ENCODE measurements around the gene CDK1.
A peak's percentile ranks its signal among the peaks of the same experiment; 100 is the strongest.

Gene CDK1

DNA sequence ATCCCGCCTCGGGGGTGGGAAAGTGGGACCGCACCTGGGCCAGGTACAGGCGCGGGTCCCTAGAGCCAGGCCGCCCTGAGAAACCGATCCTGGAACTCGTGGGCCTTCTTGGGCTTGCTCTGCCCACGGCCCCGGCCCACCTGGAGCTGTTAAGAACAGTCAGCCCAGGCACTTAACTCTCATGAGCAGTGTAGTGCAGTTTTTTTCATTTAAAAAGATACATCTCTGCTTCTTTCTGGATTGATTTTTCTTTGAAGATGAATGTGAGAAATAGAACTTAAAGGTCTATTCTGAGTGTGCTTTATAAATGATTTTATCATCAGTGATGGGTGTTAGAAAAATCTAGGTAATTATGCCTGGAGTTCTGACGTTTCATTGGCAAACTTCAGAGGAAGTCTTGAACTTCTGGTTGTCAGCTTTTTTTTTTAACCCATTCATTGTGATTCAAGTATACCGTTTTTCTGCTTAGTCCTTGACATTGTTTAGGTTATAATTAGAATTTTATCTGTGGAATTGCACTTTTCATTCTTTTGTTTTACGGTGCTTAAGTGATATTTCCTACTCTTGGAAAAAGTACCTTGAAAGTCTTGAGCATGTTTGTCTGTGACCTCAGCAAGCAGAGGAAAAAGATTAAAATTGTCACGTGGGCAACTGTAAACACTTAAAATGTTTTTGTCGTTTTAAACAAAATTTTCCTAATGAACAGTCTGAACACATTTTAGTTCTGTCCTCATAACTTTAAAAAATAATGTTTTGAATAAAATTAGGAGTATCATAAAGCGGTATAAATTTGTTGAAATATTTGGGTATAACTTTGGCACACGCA is 906 bp downstream of the CDK1 start:
- DNase-seq (ENCODE audit: low read depth) = no peak

DNA sequence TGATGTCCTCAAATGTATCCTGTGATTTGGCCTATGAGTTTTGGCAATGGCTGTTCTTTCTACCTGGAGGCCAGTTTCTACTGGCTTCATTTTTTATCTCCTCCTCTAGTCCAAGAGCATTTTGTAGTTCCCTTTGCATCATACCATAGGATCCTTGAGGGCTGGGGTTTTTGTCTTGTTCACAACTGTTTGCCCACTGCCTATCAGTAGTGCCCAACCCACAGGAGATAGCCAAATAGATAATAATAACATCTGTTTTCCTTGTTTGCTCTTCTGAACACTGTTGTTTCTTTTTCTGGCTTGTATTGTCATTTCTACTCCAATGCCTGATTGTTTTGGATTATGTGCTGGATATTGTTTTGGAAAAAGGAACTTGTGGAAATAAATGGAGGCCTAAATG is 3.4 kb downstream of the CDK1 start:
- peak; percentile 43 for DNase-seq (ENCODE audit: low read depth)

DNA sequence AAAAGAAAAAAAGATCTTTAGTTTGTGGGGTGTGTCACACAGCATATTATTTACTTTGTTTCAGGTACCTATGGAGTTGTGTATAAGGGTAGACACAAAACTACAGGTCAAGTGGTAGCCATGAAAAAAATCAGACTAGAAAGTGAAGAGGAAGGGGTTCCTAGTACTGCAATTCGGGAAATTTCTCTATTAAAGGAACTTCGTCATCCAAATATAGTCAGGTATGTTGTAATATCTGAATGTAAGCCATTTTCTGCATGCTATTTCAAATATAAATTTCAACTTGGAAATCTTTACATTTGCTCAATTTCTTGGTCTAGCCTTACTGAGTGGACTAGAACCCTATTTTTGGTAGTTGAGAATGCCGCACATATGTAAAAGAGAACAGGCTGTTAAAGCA is 6.4 kb downstream of the CDK1 start:
- no peak for DNase-seq (ENCODE audit: low read depth)

DNA sequence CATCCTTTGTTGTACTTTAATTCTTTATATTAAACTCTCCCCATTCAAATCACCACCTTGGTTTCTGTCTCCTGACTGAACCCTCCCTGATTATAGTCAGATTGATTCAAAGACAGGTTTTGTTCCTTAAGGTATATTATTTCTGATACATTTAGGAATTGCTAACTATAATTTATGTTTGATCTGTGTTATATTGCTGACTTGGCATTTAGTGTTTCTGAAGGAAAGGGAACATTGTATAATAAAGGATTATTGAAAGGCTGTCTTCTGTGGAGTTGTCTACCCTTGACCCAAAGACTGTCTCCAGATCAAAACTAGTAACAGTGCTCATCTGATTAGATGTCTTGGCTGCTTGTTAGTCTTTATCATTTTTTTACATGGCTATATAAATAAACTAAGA is 10.3 kb downstream of the CDK1 start:
- no peak for DNase-seq (ENCODE audit: low read depth)

DNA sequence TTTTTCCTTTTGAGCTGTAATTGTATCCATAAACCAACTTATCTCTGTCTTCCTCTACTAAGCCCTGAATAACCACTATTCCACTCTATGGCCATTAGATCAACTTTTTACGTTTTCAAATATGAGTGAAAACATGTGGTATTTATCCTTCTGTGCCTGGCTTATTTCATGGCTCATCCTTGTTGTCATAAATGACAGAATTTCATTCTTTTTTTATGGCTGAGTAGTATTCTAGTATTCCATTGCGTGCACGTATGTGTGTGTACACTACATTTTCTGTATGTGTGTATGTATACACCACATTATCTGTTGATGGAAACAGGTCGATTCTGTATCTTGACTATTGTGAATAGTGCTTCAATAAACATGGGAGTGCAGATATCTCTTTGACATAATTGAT is 11.1 kb downstream of the CDK1 start:
- no peak for DNase-seq (ENCODE audit: low read depth)

DNA sequence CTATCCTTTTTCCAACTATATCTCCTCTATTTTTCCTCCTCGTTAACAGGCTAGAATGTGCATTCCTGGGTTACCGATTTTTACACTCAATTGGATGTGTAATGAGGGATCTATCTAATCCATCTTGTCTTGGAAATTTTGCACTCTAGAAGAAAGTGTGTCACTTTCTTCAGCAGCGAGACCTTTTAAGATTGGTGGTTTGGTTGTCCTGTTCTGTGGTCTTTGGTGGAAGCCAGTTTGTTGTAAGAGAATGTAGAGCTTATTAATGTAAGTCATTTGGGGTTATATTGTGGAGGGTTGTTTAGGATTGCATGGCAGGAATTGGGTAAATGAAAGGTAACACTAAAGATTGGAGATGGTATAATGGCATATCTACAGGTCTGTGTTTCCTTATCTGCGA is 16.7 kb downstream of the CDK1 start:
- DNase-seq (ENCODE audit: low read depth) = no peak

DNA sequence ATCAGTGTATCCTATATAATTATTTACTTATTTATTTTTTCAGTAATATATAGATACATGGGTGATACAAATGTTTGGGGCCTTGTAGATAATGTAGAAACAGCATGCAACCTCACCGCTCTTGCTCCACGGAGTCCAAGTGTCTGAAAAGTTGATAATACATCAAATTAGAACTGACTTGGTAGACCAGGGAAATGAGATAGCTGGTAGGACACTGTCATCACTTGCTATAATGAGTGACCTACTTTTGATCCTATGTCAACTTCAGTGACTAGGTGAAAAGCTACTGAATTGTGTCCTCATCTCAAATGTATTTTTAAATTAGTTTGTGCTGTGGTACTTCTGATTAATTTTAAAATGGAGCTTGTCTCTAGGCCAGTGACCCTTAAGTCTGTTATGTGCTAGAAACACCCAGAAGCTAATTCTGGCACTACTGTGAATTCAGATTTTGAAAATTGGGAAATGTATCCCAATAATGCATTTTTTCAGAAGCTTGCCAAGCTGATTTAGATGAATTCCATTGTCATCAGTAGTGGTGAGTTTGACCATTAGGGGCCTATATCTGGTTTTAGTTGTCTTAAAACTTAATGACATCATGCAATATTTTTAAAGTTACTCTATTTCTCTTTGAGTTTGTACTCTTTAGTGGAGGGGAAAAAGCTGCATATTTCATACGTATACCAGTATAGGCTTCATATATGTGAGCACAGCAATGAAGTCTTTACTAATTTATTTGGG is 17.4 kb downstream of the CDK1 start:
- DNase-seq (ENCODE audit: low read depth) = no peak

DNA sequence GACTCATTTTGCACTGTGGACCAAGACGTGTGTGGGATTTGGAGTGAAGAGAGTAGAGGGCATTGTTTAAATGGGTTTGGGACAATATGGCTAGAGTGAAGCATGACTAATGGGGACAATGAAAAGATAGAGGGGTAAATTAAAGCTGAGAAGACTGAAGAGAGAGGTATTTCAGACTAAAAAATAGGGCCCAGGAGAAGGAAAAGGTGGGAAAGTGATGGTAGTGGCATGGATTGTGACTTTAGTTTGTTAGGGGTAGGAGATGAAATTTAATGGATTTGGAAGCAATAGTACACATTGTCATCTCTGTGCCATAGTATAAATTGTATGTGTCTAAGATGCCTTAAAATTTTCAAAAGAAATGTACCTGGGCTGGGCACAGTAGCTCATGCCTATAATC is 18.2 kb downstream of the CDK1 start:
- no peak for DNase-seq (ENCODE audit: low read depth)

DNA sequence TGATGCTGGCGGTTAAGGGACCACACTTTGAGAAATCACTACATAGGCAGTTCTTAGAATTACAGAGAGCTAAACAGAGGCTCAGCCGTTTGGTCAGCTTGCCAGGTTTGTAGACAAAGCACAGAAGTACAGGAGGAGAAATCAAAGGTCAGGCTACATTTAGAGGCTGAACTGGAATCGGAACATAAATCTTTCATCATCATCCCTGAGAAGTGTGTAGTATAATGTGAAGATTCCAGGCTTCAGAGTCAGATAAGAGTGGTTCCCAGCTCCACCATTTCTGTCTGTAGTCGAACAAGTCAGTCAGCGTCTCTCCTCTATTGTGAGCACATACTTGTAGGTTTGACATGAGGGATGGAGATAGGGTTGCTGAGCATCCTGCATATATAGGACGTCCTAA is 18.9 kb downstream of the CDK1 start:
- DNase-seq (ENCODE audit: low read depth) = no peak

DNA sequence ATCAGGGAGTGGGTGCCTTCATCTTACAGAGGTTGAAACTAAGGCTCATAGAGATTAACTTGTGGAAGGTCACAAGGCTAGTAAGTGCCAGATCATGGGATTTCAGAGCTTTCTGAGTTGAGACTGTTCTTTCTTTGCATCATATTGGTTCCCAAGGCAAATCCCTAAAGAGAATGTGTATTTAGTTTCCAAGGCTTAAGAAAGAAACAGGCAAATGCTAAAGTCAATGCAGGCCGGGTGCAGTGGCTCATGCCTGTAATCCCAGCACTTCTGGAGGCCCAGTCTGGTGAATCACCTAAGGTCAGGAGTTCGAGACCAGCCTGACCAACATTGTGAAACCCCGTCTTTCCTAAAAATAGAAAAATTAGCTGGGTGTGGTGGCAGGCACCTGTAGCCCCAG is 19.8 kb downstream of the CDK1 start:
- no peak for DNase-seq (ENCODE audit: low read depth)

DNA sequence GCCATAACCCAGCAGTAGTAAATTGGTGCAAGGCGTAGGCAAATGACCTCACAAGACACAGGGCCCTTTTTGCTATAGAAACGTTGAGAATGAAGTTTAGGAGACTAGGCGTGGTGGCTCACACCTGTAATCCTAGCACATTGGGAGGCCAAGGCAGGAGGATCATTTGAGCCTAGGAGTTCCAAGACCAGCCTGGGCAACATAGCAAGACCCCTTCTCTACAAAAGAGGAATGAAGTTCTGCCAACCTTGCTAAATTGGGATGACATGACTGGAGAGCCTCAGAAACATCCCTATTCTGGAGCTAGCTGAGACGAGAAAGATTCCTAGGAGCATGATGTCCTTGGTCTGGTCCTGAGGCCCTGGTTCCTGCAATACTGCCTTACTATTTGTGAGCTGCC is 20.6 kb downstream of the CDK1 start:
- no peak for DNase-seq (ENCODE audit: low read depth)

DNA sequence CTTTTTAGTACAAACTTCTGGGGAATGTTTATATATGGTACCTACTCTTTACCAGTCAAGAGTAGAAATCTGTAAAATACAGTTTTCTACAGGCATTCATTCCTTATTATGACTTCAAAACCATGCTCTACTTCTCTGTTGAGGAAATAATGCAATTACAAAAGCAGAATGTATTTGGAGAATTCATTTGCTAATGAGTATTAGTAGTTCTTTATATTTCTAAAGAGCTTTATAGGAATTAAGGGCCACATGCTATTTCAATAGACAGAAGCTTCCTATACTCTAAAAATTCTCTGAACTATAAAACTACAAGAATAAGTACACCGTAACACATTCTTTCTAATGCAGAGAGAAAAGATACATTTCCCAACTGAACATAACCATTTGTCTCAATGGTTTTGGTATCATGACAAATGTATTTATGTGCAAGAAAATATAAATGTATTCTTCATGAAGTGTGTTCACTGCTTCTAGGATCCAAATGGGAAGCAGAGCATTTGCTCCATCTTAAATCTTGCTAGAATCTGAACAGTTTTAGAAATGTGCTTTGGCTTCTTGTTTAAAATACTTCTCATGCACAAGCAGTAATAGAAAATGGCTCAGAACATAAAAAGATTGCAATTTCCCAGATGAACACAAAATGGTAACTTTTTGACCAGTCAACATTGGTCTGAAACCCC is 21.8 kb downstream of the CDK1 start:
- DNase-seq (ENCODE audit: low read depth) = no peak

DNA sequence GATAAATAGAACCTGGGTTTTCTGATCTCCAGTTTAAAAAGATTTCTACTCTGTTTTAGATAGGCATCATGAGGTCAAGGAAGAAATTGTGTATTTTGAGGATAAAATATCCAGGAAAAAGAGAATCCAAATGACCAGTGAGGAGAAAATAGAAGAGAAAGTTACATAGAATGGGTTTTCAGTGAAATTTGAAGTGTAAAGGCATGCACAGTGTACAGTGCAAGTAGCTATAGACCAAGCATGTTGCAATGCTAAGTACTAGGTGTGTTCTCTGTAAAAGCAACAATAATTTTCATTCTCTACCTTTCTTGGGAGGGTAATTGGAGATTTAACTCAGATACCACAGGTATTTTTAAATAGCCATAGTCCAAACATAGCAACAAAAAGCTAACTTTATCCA is 22.6 kb downstream of the CDK1 start:
- no peak for DNase-seq (ENCODE audit: low read depth)

DNA sequence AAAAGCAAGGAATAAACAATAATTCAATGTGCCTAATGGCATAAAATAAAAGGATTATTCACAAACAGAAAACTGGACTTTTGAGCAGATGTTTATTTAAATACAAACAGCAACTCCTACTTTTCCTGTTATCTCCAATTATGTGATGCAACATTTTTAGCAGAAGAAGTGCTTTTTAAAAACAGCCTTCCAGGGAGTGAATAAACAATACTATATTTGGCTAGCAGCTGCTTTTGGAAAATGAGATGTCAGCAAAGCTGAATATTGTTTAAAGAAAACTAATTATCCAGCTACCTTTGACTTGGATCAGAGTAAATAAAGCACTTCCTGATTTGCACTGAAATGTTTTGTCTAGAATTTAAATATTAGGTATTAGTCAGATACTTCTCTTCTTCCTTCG is 23.2 kb downstream of the CDK1 start:
- DNase-seq (ENCODE audit: low read depth) = no peak

DNA sequence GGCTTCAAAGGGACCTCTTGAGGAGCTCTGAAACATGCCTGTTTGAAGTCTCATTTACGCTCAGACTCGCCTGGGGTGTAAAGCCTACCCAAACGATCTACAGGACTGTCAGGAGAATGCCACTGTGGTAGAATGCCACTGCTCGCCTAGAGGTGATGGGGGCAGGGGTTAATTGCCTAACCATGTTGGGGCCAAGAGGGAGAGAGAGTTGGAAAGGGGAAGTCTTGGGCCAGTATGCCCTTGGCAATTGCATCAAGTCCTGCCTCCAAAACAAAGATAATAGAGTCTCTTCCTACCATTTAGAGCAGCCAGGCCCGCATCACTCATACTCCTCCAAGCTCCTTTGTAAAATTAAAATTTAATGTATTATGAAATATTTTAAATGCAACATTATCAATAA is 25.2 kb downstream of the CDK1 start:
- DNase-seq (ENCODE audit: low read depth) = no peak

DNA sequence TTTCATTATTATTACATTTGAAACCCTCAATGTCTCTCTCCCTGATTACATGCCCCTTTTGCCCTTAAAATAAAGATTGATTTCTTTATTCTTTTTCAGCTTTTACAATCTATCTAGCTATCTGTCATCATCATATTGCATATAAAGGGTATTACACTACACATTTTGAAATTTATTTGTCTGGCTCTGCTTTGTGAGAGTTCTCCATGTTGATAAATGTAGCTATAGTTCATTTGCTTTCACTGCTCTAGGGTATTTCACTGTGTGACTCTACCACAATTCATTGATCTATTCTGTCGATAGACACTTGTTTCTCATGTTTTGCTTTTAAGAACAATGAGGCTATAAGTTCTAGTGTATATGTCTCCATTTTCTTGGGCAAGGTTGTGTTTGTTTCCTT is 25.6 kb downstream of the CDK1 start:
- no peak for DNase-seq (ENCODE audit: low read depth)

DNA sequence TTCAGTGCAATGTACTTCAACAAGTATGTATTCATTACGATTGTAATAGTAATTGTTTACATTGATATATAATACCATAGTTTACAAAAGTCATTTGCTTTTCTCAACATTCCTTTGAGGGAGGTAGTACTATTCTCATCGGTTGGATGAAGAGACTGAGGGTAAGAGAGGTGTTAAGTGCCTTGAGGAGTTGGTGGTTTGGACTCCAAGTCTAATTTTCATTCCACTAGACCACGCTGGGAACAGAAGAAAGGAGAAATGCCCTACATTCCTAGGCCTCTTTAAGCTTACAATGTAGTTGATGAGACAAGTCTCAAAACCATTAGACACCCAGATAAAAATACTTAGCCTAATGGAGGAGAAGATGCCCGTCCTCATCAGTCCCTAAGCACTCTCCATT is 28.6 kb downstream of the CDK1 start:
- DNase-seq (ENCODE audit: low read depth) = no peak

DNA sequence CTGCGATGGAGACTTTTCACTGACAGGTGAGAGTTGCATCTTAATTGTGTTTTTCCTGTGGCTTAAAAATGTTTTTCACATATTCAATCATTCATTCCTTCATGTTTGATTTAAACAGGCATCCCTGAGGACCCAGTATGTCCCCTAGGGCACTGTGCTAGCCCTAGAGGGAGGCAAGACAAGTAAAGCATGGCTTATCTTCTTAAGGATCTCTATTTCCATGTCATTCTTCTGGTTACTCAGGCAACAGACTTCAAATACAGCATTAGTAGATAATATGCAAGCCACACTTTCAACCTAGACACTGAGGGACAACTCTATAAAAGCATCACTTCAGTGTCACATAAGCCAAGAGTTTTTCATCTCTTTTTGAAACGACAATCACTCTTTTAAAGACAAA is 29.2 kb downstream of the CDK1 start:
- DNase-seq (ENCODE audit: low read depth) = no peak

DNA sequence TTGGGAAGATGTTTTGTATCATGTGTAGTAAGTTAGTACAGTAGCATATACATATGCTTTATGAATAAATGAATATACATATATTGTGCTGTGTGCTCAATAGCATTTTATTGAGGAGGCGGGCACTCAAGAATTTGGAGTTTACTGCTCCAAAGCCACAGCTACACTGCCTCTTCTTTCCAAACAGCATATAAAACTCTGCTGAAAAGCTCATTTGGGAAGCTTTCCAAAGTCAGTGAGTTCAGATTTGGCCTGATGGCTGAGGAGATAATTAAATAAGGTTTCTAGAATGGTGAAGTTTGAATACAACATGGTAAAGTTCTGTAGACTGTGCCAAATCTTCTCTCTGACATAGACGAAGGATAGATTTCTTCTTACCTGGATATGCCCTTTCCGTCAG is 29.8 kb downstream of the CDK1 start:
- DNase-seq (ENCODE audit: low read depth) = no peak

DNA sequence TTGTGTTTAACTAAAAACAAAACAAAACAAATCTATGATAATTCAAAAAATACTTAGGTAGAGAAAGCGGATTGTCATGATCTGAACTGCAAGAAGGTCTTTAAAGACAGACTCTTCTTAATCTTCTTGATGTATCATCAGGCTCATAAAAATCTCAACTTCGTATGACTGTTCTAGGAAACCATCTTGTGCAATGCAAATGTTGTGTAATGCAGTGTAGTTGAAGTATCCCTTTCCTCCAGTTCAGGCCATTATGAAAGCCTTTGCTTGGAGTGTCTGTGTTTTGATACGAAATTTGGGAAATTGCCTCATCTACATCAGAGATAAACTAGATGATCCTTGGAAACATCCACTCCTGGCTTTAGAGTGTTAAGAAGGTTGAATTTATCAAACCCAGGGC is 30.9 kb downstream of the CDK1 start:
- no peak for DNase-seq (ENCODE audit: low read depth)

DNA sequence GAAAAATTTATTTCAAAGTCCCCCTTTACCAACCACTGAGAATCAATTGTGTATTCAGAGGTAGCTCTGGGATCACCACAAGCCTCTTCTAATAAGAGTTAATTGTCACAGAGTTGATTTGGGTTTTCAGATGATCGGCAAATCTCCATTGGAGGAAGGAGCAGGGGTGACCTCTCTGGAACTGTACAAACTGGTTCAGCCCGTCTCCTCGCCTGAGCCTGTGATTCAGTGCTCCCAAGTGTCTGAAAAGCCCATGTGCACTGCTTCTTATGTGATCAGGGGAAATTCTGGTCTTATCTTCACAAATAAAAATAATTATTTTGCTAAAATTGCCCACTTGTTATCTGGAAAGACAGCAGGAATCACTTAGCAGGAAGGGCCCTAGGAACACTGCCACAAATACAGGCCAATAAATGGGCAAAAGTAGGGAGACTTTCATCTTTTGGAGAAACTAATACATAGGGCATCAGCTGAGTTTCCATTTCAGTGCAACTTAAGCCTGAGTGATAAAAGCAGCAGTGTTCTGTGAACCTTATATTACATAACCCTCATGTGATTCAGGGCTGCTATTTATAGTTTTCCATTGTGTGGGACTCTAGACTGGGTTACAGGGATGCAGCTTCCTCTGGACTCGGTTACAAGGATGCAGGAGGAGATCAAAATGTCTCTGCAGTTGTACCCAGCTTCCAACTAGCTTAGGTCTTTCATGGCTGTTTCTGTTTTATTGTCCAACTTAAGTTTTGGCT is 32.3 kb downstream of the CDK1 start:
- no peak for DNase-seq (ENCODE audit: low read depth)

DNA sequence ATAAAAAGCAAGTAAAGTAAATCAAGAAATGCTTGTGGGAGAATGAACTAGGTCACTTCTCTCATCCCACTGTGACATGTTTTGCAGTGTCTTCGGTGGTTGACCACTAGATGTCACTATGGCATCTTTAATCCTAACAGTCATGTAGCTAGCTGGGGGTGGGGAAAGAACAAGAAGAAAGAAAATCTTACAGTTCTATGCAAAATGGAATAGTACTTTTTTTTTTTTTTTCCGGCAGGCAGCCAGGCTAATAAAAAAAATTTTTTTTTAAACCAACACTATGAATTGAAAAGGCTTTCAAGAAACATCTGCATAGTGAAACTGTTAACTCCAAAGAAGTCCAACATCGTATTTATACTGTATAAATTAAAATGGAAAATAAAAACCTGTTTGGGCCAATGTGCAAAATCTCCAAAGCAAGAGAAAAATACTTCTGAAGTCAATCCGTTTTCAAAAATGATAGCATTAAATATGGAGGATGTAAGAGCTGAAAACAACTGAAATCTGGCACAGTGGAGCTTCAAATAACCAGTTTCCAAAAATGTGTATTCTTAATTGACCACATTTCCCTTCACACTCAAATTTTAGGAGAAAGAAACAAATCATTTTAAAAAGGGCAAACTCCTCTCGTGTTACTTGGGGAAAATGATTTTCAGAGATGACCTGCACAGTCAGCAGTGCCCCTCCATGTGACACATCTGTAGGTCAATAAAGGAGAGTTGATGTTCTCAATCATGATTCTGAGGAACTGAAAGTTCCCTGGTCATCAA is 38.5 kb downstream of the CDK1 start:
- DNase-seq (ENCODE audit: low read depth) = peak; percentile 33

Data from CMK (cell line).